WTC11 (cell line): ENCODE measurements around the gene TMEM234.

ENCODE experiments used
- CTCF ChIP-seq: fragments of 200-600 bp; IDR thresholded peaks from 2 replicates; pipeline ENCODE4 v1.8.0; 2022; ENCODE audit warnings: antibody characterized with exemption
- E2F4 ChIP-seq: sonication (generic); formaldehyde crosslinking; IDR thresholded peaks from 2 replicates; pipeline ENCODE4 v1.8.1; 2022; ENCODE audit warnings: low read depth, mild to moderate bottlenecking, moderate library complexity, missing genetic modification reagents, borderline replicate concordance
- EMX1 ChIP-seq: fragments of 250-450 bp; sonication (Bioruptor Pico); IDR thresholded peaks from 2 replicates; pipeline ENCODE4 v1.8.0; 2021; ENCODE audit warnings: mild to moderate bottlenecking
- FOXJ3 ChIP-seq: sonication (generic); formaldehyde crosslinking; IDR thresholded peaks from 2 replicates; pipeline ENCODE4 v1.9.0; 2021; ENCODE audit warnings: missing genetic modification reagents, mild to moderate bottlenecking, borderline replicate concordance
- TP53 ChIP-seq: sonication (generic); formaldehyde crosslinking; IDR thresholded peaks from 2 replicates; pipeline ENCODE4 v1.8.1; 2023; ENCODE audit warnings: mild to moderate bottlenecking, missing genetic modification reagents
- USF1 ChIP-seq: sonication (generic); formaldehyde crosslinking; IDR thresholded peaks from 2 replicates; pipeline ENCODE4 v1.8.0; 2022; ENCODE audit warnings: mild to moderate bottlenecking, missing genetic modification reagents

- no peak for TF ChIP-seq EMX1 (CRISPR knock-in tag)
- TF ChIP-seq FOXJ3 (CRISPR knock-in tag): no peak
- no peak for TF ChIP-seq USF1 (CRISPR knock-in tag)
- no peak for TF ChIP-seq CTCF
- no peak for TF ChIP-seq TP53 (CRISPR knock-in tag)
- no peak for TF ChIP-seq E2F4 (CRISPR knock-in tag)
Observed at GRCh38 chr1:32228771-32229170, 6.6 kb upstream of the TMEM234 start.
